SH-SY5Y (cell line): ENCODE measurements around the gene NARF.

Experiments used
- GATA2 ChIP-seq: IDR thresholded peaks from 2 replicates; pipeline ENCODE4 v1.6.1; 2011; ENCODE audit warnings: mild to moderate bottlenecking, low read depth, low read length
- GATA3 ChIP-seq: IDR thresholded peaks from 2 replicates; pipeline ENCODE4 v1.6.1; 2011; ENCODE audit warnings: low read depth, mild to moderate bottlenecking, low read length, moderate library complexity

The NARF gene

GRCh38 chr17:82458179-82458884 is at the start of gene NARF:
TSS of gene NARF (plus strand) at chr17:82458741. CDS start at chr17:82458804, 63 bp downstream.
- TF ChIP-seq GATA2 (no peak; the same call in 1 of the 2 replicates), GATA3 (no peak)

- TF ChIP-seq GATA2, result no peak
- TF ChIP-seq GATA3, result no peak
Observed at GRCh38 chr17:82408938-82409318, 49.6 kb upstream of the NARF start.

DNA sequence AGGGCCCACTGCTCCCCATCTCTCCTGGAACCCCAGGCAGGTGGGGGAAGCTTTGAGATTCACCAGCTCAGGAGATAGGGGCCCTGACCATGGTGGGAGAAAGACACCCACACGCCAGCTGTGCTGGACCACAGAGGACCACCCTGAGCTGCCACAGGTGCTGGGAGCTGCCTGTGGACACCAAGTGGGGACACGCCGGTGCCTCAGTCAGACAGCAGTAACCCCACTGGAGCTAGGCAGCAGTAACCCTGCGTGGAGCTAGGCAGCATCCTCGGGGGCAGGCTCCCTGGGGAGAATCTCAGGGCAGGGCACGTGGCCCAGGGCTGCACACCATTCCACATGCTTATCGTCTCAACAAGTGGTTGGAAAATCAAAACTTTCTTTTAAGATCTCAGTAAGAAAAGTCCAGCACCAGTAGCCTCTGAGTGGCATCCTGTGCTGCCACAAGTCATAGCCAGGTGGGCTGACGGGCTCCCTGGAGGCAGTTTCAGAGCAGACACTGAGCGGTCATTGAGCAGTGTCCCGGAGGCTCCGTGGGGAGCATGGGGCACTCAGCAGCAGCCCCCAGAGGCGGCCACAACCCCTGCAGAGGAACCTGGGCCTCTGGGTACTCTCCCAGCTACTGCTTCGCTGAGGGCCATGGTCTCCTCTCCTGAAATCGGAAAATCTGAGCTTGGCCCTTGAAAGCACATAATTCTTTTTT is 48.4 kb upstream of the NARF start:
- TF ChIP-seq GATA3 (no peak), GATA2 (no peak)

- TF ChIP-seq GATA2, result no peak
- no peak for TF ChIP-seq GATA3
Observed at GRCh38 chr17:82411396-82412053, 47.0 kb upstream of the NARF start.

DNA sequence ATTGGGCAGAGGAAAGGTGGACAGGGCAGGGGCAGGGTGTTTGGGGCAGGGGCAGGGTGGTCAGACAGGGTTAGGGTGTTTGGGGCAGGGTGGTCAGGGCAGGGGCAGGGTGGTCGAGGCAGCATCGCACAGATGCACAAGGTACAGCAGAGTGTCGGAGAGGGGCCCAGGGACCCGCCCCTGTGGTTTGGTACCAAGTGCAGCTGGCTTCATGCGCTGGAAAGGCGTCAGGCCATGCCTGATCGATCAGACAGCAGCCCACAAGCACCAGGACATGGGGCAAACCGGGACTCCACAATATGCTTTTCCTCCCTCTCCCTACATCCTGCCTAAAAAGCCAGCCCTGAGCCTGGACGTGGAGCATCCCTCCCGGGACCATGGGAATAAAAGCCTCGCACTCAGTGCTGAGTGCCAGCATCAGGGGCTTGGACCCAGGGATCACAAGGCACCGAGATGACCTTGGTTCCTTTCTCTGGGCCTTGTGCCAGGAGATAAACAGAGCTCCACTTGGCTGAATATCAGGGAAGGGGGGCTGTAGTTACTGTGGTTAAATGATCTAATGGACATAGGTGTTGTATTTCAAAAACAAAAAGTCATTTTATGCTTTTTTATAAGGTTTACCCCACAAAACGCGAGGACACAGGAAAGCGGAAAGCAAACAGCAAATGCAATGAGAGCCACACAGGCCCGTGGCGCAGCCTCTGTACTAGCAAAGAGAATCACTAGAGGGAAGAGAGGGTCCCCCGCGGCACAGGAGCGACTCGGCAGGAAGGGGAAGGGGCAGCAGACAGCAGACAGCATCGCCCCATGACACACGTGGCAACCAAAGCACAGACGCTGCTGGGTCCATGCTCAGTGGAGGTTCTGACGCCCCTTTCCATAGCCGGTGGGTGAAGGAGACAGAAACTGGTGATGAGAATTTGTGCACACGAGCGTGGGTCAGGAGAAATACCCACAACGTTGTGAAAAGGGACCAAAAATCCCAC is 45.7 kb upstream of the NARF start:
- TF ChIP-seq GATA3 (no peak), GATA2 (no peak)

- no peak for TF ChIP-seq GATA3
- TF ChIP-seq GATA2, result no peak
Observed at GRCh38 chr17:82414548-82415281, 43.8 kb upstream of the NARF start.

GRCh38 chr17:82415336-82415735 is 43.2 kb upstream of the NARF start:
- no peak for TF ChIP-seq GATA3
- TF ChIP-seq GATA2, result no peak

- no peak for TF ChIP-seq GATA2
- no peak for TF ChIP-seq GATA3
Observed at GRCh38 chr17:82415786-82416185, 42.8 kb upstream of the NARF start.

- TF ChIP-seq GATA3 (no peak), GATA2 (no peak)
Observed at GRCh38 chr17:82416264-82416663, 42.3 kb upstream of the NARF start.

DNA sequence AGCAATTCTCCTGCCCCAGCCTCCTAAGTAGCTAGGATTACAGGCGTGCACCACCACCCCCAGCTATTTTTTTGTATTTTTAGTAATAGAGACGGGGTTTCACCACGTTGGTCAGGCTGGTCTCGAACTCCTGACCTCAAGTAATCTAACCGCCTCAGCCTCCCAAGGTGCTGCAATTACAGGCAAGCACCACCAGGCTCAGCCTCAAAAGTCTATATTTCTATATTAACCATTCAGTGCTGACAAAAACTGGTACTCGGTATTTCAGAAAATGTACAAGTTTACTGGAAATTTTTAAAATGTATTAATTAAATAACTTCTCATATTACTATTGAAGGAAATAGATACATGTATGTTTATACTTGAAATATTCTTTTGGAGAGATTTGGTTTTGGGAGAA is 41.8 kb upstream of the NARF start:
- TF ChIP-seq GATA3, result no peak
- no peak for TF ChIP-seq GATA2

GRCh38 chr17:82418001-82418986 is 40.2 kb upstream of the NARF start, which contains the start of the genes HEXD and OGFOD3:
TSS of gene HEXD (plus strand) at chr17:82418347. CDS start at chr17:82419800, 1,453 bp downstream.
TSS of gene OGFOD3 (minus strand) at chr17:82418586. CDS start at chr17:82418485, 101 bp downstream.
- TF ChIP-seq GATA3 (no peak), GATA2 (no peak)

DNA sequence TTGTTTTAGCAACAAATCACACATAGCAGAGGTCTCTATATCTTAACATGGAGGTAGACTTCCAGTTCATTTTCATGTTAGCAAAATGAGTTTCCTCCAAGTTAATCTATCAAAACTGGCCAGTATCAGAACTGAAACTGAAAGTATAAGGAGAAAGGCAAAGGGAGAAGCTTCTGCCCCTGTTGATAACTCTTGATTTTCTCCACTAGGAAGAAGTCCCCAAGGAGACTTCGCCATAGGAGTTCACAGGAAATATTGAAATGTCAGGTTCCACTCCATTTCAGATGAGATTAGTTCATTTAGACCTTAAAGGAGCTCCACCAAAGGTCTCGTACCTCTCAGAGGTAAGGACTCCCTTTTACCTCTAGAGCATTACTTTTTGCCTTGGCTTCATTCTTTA is 39.0 kb upstream of the NARF start:
- TF ChIP-seq GATA3 (no peak), GATA2 (no peak)
